GM18519 (cell line): ENCODE results near the gene DCLK2.
"Not testable (repeated sequence)": the region's sequence is repeated elsewhere in the genome, so short reads cannot be mapped to it uniquely, and the experiment has no call there.

Experiments used
- ATAC-seq: cut with Tn5 transposase; IDR thresholded peaks from one replicate; pipeline ENCODE4 v1.9.1; 2021; ENCODE audit warnings: mild to moderate bottlenecking, moderate library complexity; ENCODE audit not compliant: unreplicated experiment, low FRiP score

DCLK2 gene

GRCh38 chr4:150197256-150197655 lies 119.0 kb downstream of the DCLK2 start:
- not testable (repeated sequence) for ATAC-seq

GRCh38 chr4:150199056-150199455 lies 120.8 kb downstream of the DCLK2 start:
- ATAC-seq, result no peak

GRCh38 chr4:150205016-150205415 lies 126.8 kb downstream of the DCLK2 start:
- no peak for ATAC-seq

GRCh38 chr4:150206265-150206664 lies 128.0 kb downstream of the DCLK2 start:
- ATAC-seq, result no peak

- no peak for ATAC-seq
These were observed 128.7 kb downstream of the DCLK2 start for GRCh38 chr4:150206954-150207353.

GRCh38 chr4:150207871-150208270 lies 129.6 kb downstream of the DCLK2 start:
- ATAC-seq, result no peak

GRCh38 chr4:150209140-150209829 lies 131.0 kb downstream of the DCLK2 start:
- ATAC-seq, result no peak

- ATAC-seq, result no peak
These were observed 132.8 kb downstream of the DCLK2 start for GRCh38 chr4:150211016-150211415.

- ATAC-seq, result no peak
These were observed 133.7 kb downstream of the DCLK2 start for GRCh38 chr4:150211799-150212445.

- ATAC-seq, result no peak
These were observed 134.2 kb downstream of the DCLK2 start for GRCh38 chr4:150212485-150212884.

GRCh38 chr4:150212927-150213326 lies 134.7 kb downstream of the DCLK2 start:
- ATAC-seq, result no peak

- ATAC-seq, result no peak
These were observed 137.4 kb downstream of the DCLK2 start for GRCh38 chr4:150215601-150216000.

- no peak for ATAC-seq
These were observed 138.5 kb downstream of the DCLK2 start for GRCh38 chr4:150216726-150217125.

GRCh38 chr4:150217192-150217591 lies 138.9 kb downstream of the DCLK2 start:
- no peak for ATAC-seq

GRCh38 chr4:150217808-150218207 lies 139.6 kb downstream of the DCLK2 start:
- no peak for ATAC-seq

GRCh38 chr4:150218447-150218846 lies 140.2 kb downstream of the DCLK2 start:
- no peak for ATAC-seq

GRCh38 chr4:150219841-150220240 lies 141.6 kb downstream of the DCLK2 start:
- ATAC-seq, result no peak

GRCh38 chr4:150224896-150225591 lies 146.8 kb downstream of the DCLK2 start:
- ATAC-seq, result no peak

GRCh38 chr4:150229520-150229919 lies 151.3 kb downstream of the DCLK2 start:
- ATAC-seq, result no peak

- ATAC-seq, result no peak
These were observed 152.3 kb downstream of the DCLK2 start for GRCh38 chr4:150230561-150230960.

- ATAC-seq, result no peak
These were observed 153.0 kb downstream of the DCLK2 start for GRCh38 chr4:150231107-150231770.
